Stimulated activated CD8-positive, alpha-beta memory T cell treated with anti-CD3 and anti-CD28 coated beads, Interleukin-7, amount 100 ng/mL, for 1 hour (primary cell): Measurements from ENCODE around the gene SAMMSON.

Source experiments
- DNase-seq, 2 donors: peaks; one replicate each; pipeline ENCODE4 v3.0.0-alpha.2; 2020; ENCODE audit warnings: low read depth in 2 of 2

Gene SAMMSON

DNA sequence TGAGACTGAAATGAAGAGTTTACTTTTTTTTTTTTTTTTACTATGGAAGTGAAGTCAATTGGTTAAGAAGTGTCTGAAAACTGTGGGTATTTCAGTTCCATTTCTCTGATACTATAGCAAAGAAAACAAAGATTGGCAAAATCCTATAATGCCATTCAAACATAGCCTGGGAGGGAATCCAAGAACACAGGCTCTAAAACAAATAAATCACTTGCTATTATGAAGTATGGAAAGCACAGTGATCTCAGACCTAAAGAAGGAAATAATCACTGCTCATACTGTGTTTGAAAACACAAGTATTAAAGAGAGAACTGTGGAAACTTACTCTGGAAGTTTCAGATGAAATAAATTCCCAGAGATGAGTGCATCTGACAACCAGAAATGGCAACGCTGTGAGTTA, 12.0 kb downstream of the SAMMSON start:
- DNase-seq = no peak

DNA sequence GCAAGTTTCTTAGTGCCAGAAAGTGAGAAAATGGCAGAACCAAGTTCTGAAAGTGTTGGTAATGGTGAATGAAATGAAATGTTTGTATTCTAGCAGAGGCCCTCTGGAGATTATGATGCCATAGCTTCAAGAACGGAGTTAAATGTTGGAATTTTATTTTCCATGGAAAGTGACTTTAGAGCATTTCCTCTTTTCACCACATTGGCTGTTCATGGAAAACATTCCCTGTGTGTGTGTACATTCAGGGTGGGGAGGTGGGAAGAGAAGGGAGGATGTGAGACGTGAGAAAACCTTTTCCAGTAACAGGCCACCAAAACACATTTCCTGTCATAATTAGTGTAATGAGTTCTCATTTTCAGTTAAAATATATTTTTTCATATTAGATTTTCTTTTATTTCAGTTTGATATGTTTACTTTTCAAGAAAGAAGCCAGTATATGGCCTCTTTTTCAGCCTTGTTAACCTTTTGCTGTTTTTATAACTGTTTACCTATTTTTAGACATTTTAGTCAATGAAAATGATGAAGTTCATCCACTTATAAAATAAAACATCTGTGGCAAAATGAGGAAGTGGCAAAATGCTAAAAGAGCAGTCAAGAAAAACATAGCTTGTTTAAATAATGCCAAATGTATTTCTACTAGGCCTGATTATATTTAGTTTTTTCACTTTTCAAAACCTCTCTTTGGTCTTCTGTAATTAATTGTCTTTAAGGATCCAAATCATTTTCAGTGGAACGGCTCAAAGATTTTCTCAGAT, 21.6 kb downstream of the SAMMSON start:
- no peak for DNase-seq

DNA sequence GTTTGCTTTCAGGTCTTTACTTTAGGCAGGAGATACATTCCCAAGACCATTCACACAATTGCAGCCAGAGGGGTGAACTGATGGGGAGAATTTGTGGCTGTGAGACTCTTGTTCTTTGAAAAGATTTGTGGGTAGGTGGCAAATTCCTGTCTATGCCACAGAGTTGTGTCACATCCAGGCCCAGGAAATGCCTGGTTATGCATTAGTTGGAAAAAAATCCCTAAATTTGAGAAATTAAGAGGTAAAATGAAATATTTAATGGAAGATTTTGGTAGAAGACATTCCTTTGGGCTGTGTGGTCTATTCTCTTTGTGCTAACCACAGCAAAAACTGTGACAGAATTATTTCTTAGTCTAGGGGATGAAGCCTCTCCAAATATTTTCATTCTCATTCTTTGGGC, 28.8 kb downstream of the SAMMSON start:
- no peak for DNase-seq

DNA sequence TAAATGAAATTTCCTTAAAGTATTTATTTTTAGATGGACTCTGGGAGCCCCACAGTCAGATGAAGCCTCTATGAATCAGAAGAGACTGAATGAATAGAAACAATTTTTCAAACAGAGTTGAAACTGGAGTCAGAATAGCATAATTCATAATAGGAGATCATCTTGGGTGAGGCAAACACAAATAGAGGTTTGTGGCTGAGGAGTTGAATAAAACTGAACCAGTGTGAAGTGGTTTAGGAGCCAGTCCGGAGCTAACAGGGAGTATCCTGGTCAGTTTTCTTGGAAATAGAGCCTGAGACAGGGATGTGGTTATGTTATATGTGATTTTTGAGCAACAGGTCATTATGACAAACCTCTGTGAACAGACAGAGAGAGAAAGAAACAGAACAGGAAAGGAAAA, 39.2 kb downstream of the SAMMSON start:
- DNase-seq = no peak

DNA sequence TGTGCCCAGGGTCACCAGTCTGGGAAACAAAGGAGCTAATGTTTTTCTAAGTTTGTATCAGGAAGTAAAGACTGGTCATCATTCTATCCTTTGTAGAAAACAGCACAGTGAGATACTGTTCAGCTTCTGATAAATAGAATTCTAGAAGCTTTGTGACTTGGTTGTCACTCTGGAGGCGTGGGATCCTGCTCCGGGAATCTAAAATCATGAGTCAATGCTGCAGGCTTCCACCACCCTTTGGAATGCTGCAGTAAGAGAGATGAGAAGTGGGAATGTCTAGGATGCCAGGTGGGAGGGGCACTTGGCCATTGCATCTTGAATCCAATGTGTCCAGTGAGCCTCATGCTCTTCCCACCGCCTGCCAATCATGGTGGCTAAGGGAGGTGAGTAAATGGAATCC, 40.9 kb downstream of the SAMMSON start:
- DNase-seq = no peak

DNA sequence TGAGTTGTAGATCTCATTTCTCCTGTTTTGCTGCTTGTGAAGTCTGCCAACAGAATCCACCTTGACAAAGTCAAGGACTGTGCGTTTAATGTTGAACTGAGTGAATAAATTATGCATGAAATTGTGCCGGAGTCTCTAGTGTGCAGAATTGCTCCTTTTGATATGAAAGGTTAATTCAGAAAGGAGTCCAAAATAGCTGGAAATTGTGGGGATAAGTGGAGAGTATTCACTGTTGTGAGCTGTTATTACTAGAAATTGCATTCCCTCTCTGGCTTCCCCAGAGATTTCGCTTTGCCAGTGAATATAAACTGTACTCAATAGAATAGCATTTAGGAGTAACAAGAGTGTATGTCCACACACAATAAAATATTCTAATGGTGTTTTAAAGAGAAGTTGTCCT, 43.1 kb downstream of the SAMMSON start:
- no peak for DNase-seq

DNA sequence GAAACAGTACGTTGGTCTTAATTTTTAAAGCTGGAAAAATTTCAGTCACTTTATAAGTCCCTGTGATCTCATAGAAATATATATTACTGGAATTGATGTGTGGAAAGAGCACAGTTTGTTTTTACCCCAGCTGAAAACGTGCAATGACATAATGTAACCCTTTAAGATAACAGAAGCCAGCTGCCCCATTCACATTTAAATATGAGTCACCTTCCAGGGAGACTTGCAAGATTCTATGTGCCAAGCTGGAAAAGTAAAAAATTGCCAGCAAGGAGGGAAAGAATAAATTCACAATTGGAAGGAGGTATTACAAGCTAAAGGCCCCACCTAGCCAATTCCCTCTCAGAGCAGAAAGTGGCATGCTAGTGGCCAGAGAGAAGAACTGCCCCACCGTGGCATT, 50.2 kb downstream of the SAMMSON start:
- DNase-seq = no peak

DNA sequence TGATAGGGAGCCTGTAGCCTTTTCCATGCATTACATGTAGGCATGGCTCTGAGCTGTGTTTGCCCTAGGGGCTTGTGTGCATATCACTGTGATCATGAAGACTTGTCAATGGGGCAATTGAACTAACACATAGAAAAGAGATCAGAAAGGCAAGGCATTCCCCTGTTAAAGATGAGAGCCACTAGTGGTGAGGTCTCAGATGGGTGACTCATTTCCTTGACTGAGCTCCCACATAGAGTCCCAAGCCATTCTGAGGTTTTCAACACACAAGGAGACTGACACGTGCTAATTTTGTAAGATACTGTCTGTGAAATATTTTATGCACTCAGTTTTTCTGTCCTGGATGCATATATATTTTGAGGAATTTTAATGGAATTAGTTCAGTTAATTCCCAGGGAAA, 53.8 kb downstream of the SAMMSON start:
- DNase-seq = no peak

DNA sequence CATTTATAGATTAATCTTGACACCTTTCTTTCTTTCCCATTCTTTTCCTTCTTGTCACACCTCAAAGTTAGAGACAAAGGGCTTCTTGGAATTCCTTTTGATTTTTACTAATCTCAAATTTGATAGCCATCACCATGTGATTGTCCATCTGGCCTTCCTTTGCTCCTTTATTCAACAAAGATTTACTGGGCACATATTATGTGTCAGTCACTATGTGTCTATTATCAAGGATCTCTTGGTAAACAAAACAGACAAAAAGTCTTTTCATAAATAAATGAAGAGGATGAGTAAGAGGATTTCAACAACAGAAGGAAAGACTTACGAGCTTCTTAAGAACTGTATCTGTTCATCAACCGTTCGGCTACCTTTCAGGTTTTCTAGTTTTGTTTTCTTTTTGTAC, 56.5 kb downstream of the SAMMSON start:
- no peak for DNase-seq

DNA sequence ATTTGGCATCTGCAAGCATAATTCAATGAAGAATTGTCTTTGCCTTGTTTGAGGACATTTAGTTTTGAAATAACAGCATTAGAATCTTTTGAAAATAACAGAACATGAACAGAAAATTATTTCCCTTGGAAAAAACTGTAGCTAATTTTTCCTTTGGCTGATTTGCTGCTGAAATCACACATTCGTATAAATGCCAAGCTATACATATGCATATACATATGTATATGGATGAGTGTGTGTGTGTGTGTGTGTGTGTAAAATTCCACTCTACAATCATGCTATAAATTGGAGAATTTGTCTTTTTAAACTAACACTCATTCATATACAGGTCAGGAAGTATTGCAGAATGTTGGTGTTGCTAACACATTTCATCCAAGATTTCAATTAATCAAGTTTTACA, 57.9 kb downstream of the SAMMSON start:
- no peak for DNase-seq

DNA sequence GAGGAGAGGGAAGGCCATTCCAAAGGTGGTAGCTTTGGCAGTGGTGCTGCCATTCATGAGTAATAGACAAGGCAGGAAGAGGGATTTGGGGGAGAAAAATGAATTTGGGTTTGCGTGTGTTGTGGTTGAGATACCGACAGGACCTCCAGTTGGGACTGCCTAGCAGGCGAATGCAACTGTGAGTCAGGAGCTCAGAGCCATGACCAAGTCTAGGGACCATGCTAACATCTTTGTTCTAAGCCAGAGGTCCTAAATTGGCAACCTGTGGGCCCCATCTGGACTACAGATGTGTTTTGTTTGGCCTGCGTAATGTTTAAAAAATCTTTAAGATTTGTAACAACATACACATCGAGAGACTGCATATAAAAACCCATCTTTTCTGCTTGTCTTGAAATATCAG, 61.6 kb downstream of the SAMMSON start:
- no peak for DNase-seq

DNA sequence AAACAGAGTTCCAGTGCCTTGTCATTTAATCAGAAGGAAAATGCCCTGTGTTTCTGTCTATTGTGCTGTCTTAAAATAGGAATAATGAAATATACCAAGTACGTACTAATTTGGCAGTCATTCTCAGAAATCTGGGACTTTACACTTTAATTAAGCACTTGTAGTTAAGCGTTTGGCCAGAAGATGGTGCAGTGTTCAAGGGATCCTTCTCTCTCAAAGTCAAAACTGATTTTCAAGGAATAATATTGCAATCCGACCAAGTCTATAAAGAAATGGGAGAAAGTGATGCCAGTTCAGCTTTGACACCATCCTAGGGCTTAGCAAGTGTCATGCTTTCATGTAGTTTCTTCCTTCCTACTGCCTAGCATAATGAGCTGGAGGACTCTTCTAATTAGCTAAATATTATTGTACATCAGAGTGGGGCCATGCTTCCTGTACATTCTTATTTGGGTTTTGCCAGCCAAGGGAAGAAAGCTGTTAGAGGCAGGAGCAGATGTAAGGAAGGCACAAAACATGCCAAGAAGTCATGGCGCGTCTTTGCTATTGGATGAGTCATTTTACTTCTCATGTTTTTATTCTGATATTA, 64.8 kb downstream of the SAMMSON start:
- no peak for DNase-seq

DNA sequence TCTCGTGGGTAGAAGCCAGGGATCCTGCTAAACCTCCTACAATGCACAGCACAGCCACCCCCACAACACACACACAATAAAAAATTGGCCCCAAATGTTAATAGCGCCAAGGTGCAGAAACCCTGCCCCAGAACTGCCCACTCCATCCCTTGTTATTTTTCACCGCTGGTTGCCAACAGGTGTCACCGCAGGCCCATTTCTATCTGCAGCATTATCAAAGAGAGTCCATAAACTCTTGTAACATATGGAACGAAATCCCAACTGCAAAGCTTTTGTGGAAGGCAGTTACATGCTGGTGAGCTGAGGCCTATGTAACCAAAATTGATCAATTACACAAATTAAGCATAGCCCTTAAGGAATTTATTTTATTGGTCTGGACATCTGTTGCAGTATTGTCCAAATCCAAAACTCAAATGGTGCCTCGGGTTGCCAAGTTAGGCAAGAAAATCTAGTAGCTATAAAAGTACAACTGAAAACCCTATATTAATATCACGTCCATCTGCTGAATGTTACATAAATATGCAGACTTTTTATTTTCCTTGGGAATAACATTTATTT, 66.2 kb downstream of the SAMMSON start:
- DNase-seq = no peak

DNA sequence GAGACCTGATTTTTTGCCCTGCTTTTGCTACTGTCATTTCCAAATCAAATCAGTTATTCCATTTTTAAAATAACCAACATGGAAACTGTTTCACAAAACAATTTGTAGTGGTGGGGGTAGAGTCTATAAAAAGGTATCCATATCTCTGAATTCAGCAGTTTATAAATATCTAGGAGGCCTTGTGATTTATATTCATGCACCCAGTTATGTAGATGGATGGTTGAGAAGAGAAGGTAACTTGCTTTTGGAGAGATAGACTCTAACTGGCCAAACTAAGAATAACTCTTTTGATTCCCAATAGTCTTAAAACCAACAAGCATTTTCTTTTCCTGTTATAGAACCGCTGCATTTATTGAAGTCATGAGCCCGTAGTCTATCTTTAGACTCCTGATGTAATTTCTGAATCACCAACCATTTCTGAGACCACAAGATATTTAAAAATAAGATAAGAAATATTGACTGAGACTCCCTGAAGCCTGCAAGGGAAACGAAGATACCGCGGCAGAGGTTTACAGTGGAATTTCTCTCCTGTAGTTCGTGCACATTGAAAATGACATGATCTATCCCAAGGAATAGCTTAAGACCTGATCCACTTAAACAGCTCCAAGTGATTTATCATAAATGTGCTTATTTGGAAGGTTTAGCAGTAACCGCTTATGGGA, 68.5 kb downstream of the SAMMSON start:
- DNase-seq = no peak

DNA sequence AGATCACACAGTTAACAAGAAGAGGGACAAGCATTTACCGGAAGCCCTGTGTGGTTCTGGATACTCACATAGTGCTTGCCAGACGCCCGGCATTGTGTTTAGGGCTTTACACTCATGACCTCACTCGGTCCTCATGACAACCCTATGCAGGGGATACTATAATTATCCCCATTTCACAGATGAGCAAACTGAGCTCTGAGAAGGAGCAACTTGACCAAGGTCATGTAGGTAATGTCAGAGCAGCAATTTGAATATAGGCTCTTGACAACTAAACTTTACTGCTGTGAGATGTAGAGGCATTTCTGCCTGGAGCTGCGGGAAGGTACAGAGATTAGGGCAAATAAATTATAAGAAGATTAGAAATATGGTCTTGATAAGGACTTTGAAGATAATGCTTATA, 70.0 kb downstream of the SAMMSON start:
- DNase-seq = no peak

DNA sequence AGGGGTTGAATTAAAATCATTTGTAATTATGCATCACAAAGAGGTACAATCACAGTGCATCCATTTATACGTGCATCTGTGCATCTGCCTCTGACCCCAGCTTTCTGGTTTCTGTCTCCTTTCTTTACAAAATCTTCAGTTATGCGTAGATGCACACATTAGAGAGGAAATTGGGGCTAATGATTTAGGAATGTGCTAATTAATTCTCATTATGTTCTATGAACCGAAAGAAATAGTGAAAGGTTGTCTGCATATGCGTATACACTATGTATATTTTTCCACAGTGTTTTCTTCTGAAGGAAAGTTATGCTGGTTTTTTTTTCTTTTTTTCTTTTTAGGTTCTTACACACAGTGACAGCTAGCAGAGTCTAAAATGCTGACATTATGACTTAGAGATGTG, 71.6 kb downstream of the SAMMSON start:
- DNase-seq = no peak

DNA sequence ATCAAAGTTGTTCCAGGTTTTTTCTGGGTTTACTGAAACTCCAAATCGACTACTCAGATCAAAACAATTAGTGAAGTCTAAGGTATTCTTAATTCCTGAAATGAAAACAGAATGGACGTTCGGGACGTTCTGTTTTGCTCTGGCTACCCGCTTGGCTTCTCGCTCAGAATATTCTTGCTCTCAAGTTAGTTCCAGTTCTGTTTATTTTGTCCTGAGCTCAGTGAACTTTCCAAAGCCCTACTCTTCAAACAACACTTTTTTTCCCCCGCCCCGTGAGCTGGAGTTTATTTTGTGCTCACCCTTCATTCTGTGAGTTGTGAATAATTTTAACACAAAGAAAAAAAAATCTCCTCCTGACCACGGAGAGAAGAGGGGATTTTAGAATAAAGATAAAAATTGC, 72.6 kb downstream of the SAMMSON start:
- DNase-seq = no peak

DNA sequence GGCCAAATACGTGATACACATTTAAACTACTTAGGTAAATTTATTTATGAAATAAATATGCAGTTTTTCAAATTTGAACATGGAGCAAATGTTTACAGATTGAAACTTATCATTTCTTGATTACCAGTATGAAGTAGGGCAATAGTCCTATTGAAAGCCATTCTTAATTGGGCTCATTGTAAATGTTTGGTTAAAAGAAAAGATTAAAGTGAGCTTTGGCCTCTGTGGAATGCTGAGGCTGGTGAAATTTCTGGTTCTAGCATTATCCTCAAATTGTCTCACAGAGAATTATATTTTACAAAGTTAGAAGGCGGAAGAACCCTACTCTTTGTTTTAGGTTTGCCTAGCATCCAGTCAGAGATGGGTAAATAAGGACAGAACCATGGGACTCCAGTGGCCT, 73.2 kb downstream of the SAMMSON start:
- DNase-seq = no peak

DNA sequence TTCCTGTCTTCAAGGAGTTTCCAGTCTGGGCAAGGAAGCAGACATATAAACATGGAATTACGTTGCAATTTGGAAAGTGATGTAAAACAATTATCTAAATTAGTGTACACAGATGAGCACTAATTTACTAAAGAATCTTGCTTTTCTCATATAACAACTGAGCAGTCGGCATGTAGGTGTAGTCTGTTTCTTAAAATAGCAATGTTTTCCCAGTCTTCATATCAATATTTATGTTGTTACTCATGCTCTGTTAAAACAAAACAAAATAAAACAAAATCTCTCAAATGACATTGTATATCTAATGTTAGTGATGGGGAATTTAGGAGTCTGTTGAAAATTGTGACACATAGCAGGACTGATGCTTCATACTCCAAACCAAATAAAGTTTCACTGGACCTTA, 75.6 kb downstream of the SAMMSON start:
- DNase-seq = no peak

DNA sequence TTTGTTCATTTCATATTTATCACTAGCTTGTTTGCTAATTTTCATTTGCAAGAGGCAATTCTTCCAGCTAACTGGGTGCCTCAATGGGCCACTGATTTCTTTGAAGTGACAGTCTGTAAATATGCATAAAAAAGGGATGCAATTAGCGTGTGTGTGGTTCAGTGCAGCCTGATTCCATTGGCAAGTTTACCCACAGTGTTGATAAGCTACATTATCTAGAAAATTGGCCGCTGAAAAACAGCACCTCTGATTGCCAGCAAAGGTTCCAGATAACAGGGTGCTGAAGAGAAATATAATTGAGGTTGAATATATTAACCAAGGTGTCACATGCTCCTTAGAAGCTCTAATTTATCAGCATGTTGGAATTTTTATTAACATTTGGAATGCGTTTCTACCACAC, 76.9 kb downstream of the SAMMSON start:
- DNase-seq = no peak

DNA sequence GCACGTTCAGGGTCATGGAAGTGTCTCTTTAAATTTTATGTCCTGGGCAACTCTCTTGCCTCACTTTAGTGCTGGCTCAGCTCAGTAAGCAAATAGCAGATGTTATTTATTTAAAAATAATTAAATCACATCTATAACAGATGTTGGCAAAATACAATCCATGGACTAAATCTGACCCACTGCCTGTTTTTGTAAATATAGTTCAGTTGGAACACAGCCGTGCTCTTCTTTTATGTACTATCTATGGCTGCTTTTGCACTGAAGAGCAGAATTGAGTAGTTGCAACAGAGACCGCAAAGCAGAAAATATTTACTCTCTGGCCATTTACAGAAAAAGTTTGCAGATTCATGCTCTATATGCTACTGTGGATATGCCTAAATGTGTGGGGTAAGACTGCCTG, 79.2 kb downstream of the SAMMSON start:
- no peak for DNase-seq

DNA sequence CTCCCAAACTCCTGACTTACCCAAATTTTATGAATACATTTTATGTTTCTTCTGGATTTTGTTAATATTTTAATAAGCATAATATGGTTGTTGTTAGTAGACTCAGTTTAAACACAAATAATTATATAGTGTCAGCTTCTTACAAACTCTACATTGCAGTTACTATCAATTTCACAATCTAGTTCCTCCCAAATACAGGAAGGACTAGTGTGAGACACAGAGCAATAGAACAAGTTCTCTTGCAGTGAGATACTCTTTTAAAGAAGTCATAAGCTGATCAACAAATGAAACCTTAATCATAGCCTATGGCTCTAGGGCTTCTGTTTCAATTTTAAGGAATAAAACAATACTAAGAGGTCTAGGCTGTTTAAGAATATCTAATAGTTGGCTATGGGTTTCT, 86.1 kb downstream of the SAMMSON start:
- DNase-seq = no peak

DNA sequence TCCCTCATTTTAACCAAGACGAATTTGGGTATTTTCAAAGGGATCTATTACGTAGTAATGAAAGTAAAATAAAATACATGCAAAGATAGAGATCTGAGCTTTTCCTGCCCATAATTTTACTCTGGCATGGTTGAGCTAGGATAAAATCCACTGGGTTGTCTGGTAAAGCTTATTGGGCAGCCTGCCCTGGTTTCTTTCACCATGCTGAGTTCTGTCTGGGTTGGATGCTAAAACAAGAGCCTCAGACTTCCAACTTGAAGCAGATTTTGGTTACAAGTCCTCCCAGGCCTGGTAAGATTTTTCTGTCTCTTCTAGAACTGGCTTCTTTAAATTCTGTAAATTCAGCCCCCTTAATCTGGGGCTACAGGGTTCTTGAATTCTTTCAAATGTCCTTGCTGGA, 86.8 kb downstream of the SAMMSON start:
- no peak for DNase-seq
